Left ventricle myocardium inferior (tissue), 1 donor: ENCODE data around the gene DICER1. TPM values are rescaled to one million over a fixed set of nuclear protein-coding genes. Genes with fewer than 3 reads are reported as not detected.

Experiments
- DNase-seq: peaks from one replicate; pipeline ENCODE4 v3.0.0-alpha.2; 2020
- H3K27ac ChIP-seq: fragments of 200-600 bp; replicated peaks from 2 replicates; pipeline ENCODE4 v1.8.0; 2021
- H3K27me3 ChIP-seq: fragments of 200-600 bp; 2 replicates; pipeline ENCODE4 v1.8.0; 2021; ENCODE audit warnings: low read depth
- H3K36me3 ChIP-seq: fragments of 200-600 bp; 2 replicates; pipeline ENCODE4 v1.8.0; 2021
- H3K4me1 ChIP-seq: fragments of 200-600 bp; 2 replicates; pipeline ENCODE4 v1.8.0; 2021
- H3K4me3 ChIP-seq: fragments of 200-600 bp; 2 replicates; pipeline ENCODE4 v1.8.0; 2021; ENCODE audit warnings: mild to moderate bottlenecking, moderate library complexity
- H3K9me3 ChIP-seq: fragments of 200-600 bp; replicated peaks from 2 replicates; pipeline ENCODE4 v1.8.0; 2021
- CTCF ChIP-seq: fragments of 200-600 bp; IDR thresholded peaks from 2 replicates; pipeline ENCODE4 v1.8.0; 2021; ENCODE audit warnings: antibody characterized with exemption, mild to moderate bottlenecking, borderline replicate concordance
- intact Hi-C: fragments of 100-400 bp; cut with micrococcal nuclease; formaldehyde crosslinking; loops from one replicate; pipeline ENCODE4 v1.11.0; 2022
- total RNA-seq: library from RNA; stranded (reverse); fragmentation: NEBNext Ultra II Directional; extraction: Animal tissue kit (Norgen Biotek cat#: 25700); gene quantifications from one replicate; pipeline ENCODE4 v1.2.1, GENCODE V29; 2021
- donor health status: DM: no; HTN: yes; CAD: no; lungs with severe emphysema.

Gene DICER1
- total RNA-seq, 1 donor from 2014 or later, result 22.1 TPM

DNA sequence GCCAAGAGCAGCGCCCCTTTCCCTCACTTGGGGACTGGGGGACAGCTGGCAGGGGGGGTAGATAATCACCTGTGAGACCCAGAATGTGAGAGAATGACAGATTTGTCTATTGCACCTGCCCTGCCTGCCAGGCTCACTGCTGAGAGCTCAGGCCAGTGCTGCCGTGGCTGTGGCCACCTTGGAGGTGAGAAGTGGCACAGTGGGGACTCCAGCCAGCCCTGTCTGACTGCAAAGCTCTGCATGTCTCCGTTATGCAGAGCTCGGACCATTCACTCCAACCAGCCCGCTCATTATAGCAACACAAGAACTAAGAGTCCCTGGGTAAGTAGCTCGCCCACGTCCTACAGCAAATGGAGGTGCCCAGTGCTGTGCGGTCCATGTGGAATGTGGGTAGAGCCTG is 88.8 kb downstream of the DICER1 start:
- intact Hi-C loops, result no loop called here
- Histone ChIP-seq H3K4me1 (no peaks in the 10 kb centered on the region), H3K36me3 (no peaks in the 10 kb centered on the region), H3K27ac (no peak overlapping the region), H3K9me3 (peaks cover under 1% of the 10 kb centered on the region), H3K4me3 (no peak overlapping the region), H3K27me3 (peaks cover 60% of the 10 kb centered on the region)
- DNase-seq, result no peak
- TF ChIP-seq CTCF, result no peak

DNA sequence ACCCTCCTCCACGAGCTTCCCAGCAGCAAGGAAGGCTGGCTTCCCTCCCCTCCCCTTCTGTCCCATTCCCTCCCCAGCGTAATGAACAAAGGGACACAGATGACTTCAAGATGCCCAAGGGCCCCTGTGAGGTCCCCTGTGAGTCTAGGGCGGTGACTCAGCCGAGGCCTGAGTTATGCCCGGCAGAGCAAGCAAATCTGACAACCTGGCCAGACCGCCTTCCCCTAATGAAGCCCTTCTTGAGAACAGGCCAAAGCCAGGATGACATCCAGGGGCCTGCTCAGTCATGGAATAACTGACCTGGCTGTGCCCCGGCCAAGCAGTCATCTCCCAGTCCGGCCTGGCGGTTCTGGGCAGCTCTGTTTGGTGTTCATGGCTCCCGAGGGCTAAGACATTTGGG is 89.2 kb downstream of the DICER1 start:
- Histone ChIP-seq H3K27ac (no peak overlapping the region), H3K4me3 (no peak overlapping the region), H3K4me1 (no peaks in the 10 kb centered on the region), H3K27me3 (peaks cover 61% of the 10 kb centered on the region), H3K36me3 (no peaks in the 10 kb centered on the region), H3K9me3 (no peaks in the 10 kb centered on the region)
- no peak for DNase-seq
- intact Hi-C loops, result no loop called here
- no peak for TF ChIP-seq CTCF

GRCh38 chr14:95067526-95067925 is 89.8 kb downstream of the DICER1 start:
- DNase-seq, result no peak
- Histone ChIP-seq H3K27me3 (peaks cover 61% of the 10 kb centered on the region), H3K36me3 (no peaks in the 10 kb centered on the region), H3K27ac (no peak overlapping the region), H3K4me1 (no peaks in the 10 kb centered on the region), H3K9me3 (no peaks in the 10 kb centered on the region), H3K4me3 (no peak overlapping the region)
- no peak for TF ChIP-seq CTCF
- intact Hi-C loops, result no loop called here

GRCh38 chr14:95066427-95066986 is 90.8 kb downstream of the DICER1 start:
- no peaks in the 10 kb centered on the region for H3K4me1 ChIP-seq
- H3K4me3 ChIP-seq, result no peak overlapping the region
- peaks cover 60% of the 10 kb centered on the region for H3K27me3 ChIP-seq
- H3K9me3 ChIP-seq, result no peaks in the 10 kb centered on the region
- H3K36me3 ChIP-seq, result no peaks in the 10 kb centered on the region
- intact Hi-C loops, result no loop called here
- no peak for DNase-seq
- no peak overlapping the region for H3K27ac ChIP-seq
- TF ChIP-seq CTCF, result no peak

DNA sequence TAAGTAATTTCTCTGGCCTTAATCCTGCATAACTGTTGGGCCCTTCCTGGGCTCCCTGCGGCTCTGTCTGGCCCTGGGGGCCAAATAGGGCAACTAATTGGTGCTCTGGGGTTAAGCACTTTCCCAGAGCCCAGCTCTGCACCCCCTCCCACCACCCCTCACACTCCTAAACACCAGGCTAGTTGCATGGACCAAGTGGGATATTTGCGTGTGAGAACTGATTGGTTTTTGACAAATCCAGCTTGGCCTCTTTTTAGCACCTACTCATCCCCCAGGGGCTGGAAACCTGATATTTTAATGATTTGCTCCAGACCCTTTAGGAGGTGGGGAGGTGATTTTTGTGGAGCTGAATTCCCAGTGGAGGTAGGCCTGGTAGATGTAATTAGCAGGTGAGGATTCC is 91.9 kb downstream of the DICER1 start:
- Histone ChIP-seq H3K4me1 (no peaks in the 10 kb centered on the region), H3K27me3 (peaks cover 54% of the 10 kb centered on the region), H3K36me3 (no peaks in the 10 kb centered on the region), H3K9me3 (no peaks in the 10 kb centered on the region), H3K27ac (no peak overlapping the region), H3K4me3 (no peak overlapping the region)
- TF ChIP-seq CTCF, result no peak
- no peak for DNase-seq
- intact Hi-C loops, result no loop called here
